ENCODE data around the gene GEMIN2.

GEMIN2 gene

DNA sequence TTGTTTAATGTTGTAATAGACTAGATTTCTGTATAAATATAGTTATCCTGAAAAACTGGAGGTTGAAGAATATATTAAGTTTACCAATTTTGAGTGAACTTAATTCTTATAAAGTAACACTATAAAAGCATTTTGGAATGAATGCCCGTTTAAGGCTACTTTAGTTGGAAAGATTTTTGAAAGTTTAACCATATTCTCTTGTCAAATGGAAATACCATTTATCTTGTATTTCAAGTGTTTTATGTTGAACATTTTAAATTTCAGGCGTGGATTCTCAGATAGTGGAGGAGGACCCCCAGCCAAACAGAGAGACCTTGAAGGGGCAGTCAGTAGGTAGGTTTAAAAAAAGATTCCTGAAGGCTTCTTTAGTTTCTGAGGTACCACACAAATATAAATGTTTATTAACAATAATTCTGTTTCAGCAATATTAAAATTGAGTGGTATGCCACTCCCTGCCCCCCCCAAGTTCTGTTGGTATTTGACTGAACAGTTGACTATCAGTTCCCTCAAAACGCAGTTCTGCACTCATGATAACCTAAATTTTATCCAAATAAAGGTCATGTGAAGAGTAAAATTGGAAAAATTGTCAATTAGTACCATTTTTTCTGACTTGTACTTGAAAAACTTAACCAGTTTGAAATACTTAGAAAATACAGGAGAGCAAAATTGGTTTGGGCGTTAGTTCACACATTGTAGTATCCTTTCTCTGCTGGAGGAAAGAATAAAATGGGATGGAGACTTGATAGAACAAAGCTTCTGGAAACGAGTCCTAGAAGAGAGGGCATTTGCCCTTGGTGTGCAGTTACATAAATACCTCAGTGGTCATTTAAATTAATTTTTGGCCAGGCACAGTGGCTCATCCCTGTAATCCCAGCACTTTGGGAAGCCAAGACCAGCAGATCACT lies 62.4 kb downstream of the GEMIN2 start:
- ChIA-PET POLR2A (interaction anchor here (1.7 kb wide), 1 partner anchor 9 kb away, joined by 10 read pairs; no protein-coding TSS in a partner anchor), CTCF (no interaction called here)
- peak overlapping the region; percentile 92; the same call in 1 of the 2 replicates for H3K27ac ChIP-seq (ENCODE audit: extremely low read depth, low read depth, low read length)
- peaks cover 53 to 59% of the 10 kb centered on the region in 2 experiments for H3K36me3 ChIP-seq (ENCODE audit: control insufficient read depth in 2 of 2, insufficient read depth in 1 of 2, low read length in 2 of 2)
- H3K9me3 ChIP-seq (ENCODE audit: control insufficient read depth, insufficient read depth, low read depth, low read length): no peaks in the 10 kb centered on the region
- no peaks in the 10 kb centered on the region for H3K4me1 ChIP-seq (ENCODE audit: control insufficient read depth, insufficient read depth, low read length)
- H3K4me3 ChIP-seq (ENCODE audit: low read depth, low read length): peak overlapping the region; percentile 93
- TF ChIP-seq, protein P1, sequence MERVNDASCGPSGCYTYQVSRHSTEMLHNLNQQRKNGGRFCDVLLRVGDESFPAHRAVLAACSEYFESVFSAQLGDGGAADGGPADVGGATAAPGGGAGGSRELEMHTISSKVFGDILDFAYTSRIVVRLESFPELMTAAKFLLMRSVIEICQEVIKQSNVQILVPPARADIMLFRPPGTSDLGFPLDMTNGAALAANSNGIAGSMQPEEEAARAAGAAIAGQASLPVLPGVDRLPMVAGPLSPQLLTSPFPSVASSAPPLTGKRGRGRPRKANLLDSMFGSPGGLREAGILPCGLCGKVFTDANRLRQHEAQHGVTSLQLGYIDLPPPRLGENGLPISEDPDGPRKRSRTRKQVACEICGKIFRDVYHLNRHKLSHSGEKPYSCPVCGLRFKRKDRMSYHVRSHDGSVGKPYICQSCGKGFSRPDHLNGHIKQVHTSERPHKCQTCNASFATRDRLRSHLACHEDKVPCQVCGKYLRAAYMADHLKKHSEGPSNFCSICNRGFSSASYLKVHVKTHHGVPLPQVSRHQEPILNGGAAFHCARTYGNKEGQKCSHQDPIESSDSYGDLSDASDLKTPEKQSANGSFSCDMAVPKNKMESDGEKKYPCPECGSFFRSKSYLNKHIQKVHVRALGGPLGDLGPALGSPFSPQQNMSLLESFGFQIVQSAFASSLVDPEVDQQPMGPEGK (tag by site-specific recombination; IDR thresholded peaks at IDR 0.05): no peak
- TF ChIP-seq FEZF1 (tag by site-specific recombination; IDR thresholded peaks at IDR 0.05) (no peak), ZNF37A (tag by site-specific recombination; IDR thresholded peaks at IDR 0.05) (no peak), ZNF221 (tag by site-specific recombination; IDR thresholded peaks at IDR 0.05; ENCODE audit: borderline replicate concordance) (no peak), ZNF146 (tag by site-specific recombination; IDR thresholded peaks at IDR 0.05) (no peak), ZNF624 (tag by site-specific recombination; IDR thresholded peaks at IDR 0.05) (no peak)
- TF ChIP-seq, protein P2, sequence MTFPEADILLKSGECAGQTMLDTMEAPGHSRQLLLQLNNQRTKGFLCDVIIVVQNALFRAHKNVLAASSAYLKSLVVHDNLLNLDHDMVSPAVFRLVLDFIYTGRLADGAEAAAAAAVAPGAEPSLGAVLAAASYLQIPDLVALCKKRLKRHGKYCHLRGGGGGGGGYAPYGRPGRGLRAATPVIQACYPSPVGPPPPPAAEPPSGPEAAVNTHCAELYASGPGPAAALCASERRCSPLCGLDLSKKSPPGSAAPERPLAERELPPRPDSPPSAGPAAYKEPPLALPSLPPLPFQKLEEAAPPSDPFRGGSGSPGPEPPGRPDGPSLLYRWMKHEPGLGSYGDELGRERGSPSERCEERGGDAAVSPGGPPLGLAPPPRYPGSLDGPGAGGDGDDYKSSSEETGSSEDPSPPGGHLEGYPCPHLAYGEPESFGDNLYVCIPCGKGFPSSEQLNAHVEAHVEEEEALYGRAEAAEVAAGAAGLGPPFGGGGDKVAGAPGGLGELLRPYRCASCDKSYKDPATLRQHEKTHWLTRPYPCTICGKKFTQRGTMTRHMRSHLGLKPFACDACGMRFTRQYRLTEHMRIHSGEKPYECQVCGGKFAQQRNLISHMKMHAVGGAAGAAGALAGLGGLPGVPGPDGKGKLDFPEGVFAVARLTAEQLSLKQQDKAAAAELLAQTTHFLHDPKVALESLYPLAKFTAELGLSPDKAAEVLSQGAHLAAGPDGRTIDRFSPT (tag by site-specific recombination; IDR thresholded peaks at IDR 0.05): no peak

DNA sequence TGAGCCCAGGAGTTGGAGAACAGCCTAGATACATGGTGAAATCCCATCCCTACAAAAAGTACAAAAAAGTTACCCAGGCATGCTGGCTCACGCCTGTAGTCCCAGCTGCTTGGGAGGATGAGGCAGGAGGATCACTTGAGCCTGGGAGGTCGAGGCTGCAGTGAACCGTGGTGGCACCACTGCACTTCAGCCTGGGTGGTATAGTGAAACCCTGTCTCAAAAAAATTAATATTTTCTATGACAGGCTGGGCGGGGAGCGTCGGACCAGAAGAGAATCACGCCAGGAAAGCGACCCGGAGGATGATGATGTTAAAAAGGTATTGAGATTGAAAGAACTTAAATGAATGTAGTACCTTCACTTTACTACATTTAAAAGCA lies 63.0 kb downstream of the GEMIN2 start:
- Histone ChIP-seq H3K36me3 (ENCODE audit: control insufficient read depth in 2 of 2, insufficient read depth in 1 of 2, low read length in 2 of 2) (peaks cover 59 to 65% of the 10 kb centered on the region in 2 experiments), H3K9me3 (ENCODE audit: control insufficient read depth, insufficient read depth, low read depth, low read length) (no peaks in the 10 kb centered on the region), H3K4me1 (ENCODE audit: control insufficient read depth, insufficient read depth, low read length) (no peaks in the 10 kb centered on the region), H3K4me3 (ENCODE audit: low read depth, low read length) (no peak overlapping the region), H3K27ac (ENCODE audit: extremely low read depth, low read depth, low read length) (no peak overlapping the region)
- POLR2A ChIA-PET: no interaction called here
- CTCF ChIA-PET: no interaction called here
- TF ChIP-seq PRDM1 (tag by site-specific recombination; IDR thresholded peaks at IDR 0.05) (no peak), ZNF302 (tag by site-specific recombination; IDR thresholded peaks at IDR 0.05; ENCODE audit: low read depth) (no peak), ZNF239 (tag by site-specific recombination; IDR thresholded peaks at IDR 0.05) (no peak), ZNF404 (tag by site-specific recombination; IDR thresholded peaks at IDR 0.05) (no peak), ZNF48 (tag by site-specific recombination; IDR thresholded peaks at IDR 0.05) (no peak), KLF1 (tag by site-specific recombination; IDR thresholded peaks at IDR 0.05) (no peak)
- TF ChIP-seq, protein P3, sequence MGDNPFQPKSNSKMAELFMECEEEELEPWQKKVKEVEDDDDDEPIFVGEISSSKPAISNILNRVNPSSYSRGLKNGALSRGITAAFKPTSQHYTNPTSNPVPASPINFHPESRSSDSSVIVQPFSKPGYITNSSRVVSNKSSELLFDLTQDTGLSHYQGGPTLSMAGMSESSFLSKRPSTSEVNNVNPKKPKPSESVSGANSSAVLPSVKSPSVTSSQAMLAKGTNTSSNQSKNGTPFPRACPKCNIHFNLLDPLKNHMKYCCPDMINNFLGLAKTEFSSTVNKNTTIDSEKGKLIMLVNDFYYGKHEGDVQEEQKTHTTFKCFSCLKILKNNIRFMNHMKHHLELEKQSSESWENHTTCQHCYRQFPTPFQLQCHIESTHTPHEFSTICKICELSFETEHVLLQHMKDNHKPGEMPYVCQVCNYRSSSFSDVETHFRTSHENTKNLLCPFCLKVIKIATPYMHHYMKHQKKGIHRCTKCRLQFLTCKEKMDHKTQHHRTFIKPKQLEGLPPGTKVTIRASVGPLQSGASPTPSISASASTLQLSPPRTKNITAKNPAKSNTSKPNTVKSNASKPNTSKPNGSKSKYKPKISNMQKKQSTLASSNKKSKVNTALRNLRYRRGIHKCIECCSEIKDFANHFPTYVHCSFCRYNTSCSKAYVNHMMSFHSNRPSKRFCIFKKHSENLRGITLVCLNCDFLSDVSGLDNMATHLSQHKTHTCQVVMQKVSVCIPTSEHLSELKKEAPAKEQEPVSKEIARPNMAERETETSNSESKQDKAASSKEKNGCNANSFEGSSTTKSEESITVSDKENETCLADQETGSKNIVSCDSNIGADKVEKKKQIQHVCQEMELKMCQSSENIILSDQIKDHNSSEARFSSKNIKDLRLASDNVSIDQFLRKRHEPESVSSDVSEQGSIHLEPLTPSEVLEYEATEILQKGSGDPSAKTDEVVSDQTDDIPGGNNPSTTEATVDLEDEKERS (tag by site-specific recombination; IDR thresholded peaks at IDR 0.05): no peak
- TF ChIP-seq, protein P4, sequence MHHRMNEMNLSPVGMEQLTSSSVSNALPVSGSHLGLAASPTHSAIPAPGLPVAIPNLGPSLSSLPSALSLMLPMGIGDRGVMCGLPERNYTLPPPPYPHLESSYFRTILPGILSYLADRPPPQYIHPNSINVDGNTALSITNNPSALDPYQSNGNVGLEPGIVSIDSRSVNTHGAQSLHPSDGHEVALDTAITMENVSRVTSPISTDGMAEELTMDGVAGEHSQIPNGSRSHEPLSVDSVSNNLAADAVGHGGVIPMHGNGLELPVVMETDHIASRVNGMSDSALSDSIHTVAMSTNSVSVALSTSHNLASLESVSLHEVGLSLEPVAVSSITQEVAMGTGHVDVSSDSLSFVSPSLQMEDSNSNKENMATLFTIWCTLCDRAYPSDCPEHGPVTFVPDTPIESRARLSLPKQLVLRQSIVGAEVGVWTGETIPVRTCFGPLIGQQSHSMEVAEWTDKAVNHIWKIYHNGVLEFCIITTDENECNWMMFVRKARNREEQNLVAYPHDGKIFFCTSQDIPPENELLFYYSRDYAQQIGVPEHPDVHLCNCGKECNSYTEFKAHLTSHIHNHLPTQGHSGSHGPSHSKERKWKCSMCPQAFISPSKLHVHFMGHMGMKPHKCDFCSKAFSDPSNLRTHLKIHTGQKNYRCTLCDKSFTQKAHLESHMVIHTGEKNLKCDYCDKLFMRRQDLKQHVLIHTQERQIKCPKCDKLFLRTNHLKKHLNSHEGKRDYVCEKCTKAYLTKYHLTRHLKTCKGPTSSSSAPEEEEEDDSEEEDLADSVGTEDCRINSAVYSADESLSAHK (tag by site-specific recombination; IDR thresholded peaks at IDR 0.05): no peak

Data from HEK293 (cell line).